HG02870 (cell line): ENCODE data around the gene NPPB.

Experiments
- ATAC-seq: cut with Tn5 transposase; IDR thresholded peaks from one replicate; pipeline ENCODE4 v1.9.1; 2021; ENCODE audit warnings: mild to moderate bottlenecking, moderate library complexity; ENCODE audit not compliant: unreplicated experiment

Gene NPPB

DNA sequence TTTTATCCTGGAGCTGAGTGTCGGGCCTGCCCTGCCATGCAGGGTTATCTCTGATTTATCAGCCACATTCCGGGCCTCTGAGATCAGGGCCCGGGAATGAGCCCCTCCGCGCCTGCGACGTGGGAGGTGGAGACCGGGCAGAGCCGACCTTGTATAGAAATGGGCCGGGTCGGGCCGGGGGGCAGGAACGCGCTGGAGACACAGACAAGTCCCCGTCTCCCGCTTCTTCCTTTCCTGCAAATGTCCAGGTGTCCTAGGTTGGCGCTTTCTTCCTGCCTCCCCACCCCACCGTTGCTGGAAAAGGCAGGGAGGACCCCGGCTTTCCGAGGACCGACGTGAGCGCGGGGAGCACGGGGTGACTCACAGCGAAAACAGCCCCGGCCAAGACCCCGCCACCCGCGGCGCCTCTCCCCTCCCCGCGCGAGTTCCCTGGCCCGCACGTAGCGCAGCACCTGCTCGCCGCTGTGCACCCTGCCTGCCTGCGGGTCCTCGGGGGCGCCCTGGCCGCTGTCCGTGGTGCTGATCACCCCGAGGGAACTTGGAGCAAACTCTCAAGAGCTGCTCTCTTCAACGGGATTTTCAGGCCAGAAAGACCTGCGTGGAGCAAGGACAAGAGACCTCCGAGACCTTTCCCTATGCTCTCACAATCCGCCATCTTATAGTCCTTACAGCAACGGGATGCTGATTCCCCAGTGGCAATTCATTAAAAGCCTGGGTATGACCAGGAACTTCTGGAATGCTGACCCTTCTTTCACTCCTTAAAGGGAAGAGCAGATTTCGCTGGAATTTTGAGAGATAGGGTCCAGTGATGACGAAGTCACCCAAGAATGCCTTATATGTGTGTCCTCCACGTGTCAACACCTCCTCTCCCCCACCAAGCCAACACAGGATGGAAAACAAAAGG is 475 bp upstream of the NPPB start:
- ATAC-seq = no peak

DNA sequence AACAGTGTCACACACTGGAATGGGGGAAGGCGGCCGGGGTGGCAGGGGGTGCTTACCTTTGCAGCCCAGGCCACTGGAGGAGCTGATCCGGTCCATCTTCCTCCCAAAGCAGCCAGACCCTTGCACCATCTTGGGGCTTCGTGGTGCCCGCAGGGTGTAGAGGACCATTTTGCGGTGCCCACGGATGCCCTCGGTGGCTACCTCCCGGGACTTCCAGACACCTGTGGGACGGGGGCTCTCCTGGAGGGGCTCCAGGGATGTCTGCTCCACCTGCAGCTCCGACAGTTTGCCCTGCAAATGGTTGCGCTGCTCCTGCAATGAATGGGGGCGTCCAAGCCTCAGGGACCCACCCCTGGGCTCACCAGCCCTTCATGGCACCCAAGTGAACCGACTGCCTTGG is 587 bp downstream of the NPPB start:
- ATAC-seq = no peak

DNA sequence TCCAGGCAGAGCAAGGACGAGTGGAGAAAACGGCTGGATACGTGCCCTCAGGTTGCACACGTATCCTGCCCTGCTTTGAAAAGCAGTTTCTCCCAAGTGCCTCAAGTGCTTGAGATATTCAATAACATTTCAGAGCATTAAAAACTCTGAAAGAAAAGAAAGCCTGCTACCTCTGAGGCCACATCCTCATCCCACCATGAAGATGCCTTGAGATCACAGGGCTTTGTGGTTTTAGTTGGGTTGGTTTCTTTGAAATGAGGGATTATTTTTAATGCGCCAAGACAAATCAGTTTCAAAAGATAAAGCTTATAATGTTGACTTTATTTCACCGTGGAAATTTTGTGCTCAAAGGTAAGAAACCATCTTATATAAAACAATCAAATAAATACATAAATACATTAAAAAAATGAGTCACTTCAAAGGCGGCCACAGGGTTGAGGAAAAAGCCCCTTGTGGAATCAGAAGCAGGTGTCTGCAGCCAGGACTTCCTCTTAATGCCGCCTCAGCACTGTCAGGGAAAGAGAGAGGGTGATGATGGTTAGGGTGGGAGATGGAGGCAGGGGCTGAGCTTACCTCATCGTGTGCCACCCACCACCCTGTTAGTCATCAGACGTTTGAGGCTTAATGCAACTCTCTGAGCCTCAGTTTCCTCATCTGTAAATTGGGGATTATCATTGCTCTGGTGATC is 1.4 kb downstream of the NPPB start:
- no peak for ATAC-seq

DNA sequence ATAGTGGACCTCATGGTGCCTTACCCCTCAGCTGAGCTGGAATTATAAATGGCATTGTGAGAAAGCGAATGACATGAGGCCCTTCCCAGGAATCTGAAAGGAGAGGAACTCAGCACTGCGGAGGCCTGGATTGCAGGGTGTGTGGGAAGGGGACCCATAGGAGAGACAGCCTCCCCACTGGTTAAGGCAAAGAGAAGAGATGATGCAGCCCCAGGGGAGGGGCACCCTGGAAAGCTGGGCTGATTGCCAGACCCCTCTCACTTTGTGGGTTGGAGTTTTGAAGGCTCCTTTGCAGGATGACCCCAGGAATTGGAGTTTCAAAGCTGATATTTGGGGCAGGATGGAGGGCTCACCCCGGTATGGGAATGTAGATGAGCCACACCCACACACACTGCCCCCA is 2.0 kb downstream of the NPPB start:
- no peak for ATAC-seq

DNA sequence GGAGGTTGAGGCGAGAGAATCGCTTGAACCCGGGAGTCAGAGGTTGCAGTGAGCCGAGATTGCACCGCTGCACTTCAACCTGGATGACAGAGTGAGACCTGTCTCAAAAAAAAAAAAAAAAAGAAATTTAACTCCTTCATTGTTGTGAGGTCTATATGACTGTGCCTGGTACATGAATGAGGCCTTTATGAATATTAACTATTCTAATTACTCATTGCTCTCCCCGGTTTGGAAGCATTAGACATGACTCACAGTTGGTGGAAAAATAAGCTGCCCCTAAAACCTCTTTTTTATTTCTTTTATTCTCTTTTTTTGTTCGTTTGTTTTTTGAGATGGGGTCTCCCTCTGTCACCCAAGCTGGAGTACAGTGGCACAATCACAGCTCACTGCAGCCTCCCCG is 3.3 kb downstream of the NPPB start:
- ATAC-seq = no peak

DNA sequence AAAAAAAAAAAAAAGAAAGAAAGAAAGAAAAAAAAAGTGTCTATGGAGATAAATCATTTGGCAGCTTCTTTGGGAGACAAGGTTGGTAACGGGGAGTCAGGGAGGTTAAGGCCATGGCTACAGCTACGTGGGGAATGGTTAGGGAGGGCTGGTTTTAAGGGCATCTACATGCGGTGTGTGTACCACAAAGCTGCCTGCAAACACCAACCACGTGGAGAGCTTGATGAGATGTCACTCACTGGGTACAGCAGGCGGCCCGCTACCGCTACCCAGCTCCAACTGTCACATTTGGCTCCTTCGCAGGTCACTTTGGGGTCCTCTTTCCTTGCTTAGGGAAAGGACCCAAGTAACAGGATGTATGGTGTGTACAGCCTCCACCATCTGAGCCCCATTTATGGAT is 4.2 kb downstream of the NPPB start:
- no peak for ATAC-seq

DNA sequence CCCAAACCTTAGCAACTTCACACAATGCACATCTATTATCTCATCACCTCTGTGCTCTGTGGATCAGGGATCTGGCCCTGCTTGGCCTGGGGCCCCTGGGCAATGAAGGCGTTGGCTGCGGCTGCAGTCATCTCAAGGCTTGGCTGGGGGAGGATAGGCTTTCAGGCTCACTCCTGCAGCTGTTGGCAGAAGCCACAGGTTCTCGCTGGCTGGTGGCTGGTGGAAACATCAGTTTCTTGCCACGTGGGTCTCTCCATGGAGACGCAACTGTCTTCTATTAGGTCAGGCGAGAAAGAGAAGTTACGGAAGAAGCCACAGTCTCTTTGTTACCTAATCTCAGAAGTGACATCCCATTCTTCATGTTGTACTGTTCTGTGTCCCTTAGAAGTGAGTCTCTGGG is 7.6 kb downstream of the NPPB start:
- no peak for ATAC-seq

DNA sequence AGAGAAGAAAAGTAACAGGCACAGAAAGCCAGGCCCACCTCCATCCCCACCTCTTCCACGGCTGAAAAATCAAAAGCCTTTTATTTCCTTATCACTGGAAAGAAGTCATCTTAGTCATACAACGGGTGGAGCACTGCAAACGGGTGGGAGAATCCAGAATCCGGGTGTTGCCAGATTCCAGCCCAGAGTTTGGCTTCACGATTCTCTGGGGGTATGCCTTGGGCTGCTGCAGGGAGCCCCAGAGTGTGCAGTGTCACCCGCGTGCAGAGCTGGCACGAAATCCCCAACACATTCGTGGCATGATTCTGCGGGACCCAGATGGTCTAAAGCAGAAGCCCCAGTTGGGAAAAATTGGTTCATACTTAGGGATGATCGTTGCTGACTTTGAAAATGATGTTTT is 8.6 kb downstream of the NPPB start:
- ATAC-seq = no peak

DNA sequence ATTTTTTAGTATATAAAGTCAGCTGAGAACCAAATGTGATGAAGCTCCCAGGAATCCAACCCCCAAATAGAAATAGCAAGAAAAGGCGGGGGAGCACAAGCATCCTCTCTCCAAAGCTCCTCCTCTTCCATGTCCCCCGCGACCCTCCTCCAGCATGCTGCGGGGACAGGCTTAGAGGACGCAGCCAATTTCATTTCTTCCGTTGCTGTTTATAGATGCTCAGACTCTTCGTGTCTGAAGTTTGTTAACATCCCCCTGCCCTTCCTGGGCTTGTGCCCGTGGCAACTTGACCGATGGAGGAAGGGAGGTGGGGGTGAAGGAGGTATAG is 10.4 kb downstream of the NPPB start:
- ATAC-seq = no peak

DNA sequence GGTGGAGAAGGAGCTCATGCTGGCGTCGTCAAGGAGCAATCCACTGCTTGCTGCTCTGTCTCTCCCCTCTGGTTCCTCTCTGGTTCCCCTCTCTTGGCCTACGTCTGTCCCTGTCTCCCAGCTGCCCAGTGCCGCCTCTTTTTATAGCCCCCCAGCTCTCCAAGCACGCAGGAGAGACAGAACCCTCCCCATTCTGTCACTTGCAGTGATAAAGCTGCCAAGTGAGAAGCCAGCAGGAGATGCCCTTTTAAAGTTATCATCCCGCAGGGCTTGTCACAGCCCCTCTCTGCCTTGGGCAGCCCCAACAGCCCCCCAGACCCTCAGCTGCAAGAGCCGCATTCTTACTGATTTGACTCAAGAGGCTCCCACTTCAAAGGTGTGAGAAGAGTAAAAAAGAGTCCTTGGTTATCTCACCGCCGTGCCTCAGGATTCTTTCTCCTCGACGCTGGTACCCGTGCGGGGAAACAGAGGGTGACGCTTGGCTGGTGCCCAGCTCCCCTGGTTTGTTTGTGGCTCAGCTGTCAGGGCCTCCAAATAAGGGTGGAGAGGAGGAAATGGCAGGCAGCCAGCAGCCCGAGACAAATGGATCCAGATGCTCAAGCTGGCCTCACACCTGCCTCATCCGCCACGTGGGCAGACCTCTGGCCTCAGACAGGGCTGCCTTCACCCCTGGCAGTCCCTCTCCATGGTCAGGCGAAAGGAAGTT is 10.9 kb downstream of the NPPB start, which contains the start of gene NPPA:
NPPA (minus strand) TSS at position 117 of the 706 bp plus-strand sequence; CDS start at position 18, 99 bp downstream.
- no peak for ATAC-seq

DNA sequence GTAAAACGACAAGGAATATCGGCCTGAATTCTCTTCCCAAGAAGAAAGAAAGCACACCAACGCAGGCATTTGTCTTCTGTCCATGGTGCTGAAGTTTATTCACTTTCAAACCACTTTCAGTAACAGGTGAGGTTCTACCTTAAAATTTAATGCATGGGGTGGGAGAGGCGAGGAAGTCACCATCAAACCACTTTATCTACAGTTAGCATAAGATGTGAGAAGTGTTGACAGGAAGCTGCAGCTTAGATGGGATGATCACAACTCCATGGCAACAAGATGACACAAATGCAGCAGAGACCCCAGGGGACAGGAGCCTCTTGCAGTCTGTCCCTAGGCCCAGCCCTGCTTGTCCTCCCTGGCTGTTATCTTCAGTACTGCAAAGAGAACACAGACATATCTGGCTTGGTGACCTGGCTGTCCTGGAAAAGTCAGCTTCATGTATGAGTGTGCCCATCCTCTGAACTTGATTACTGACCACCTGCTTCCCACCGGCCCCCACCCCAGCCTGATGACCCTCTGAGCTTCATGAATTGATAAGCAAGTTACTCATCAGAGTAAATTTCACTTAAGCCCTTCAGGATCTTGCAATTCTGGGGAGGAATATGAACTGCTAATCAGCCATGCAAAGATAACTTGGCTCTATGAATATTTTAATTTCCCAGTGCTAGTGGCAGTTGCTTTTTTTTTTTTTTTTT is 13.0 kb downstream of the NPPB start:
- no peak for ATAC-seq

DNA sequence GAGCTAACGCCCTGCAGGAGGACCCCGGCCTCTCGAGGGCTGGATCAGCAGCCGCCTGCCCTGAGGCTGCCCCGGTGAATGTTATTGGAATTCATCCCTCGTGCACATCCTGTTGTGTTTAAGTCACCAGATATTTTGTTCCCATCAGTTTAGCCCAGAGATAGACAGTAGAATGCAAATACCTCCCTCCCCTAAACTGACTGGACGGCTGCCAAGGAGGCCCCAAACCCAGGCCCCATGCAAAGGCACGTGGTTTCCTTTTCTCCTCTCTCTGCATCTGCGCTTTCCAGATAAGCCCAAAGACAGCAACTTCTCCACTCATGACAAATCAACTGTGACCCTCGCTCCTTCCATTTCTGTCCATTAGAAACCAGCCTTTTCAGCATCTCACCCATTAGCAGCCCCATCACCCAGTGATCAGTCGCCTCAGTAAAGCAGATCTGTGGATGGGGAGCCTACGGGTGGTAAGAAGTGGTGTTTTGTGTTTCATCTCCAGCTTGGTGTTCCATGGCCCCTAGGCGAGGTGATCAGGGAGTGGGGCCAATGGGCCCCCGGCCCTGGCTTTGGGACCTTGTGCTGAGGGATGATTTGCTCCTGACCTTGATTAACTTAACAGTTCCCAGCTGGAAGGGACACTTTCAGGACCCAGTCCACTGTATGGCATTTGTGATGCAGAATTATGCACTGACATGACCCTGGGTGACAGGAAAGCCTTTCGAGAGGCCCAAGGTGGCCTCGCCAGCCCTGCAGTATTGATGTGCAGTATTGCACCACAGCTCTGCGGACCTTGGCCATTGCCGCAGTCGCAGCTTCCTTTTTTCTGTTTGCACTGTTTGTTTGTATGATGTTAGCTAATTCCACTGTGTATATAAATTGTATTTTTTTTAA is 16.3 kb downstream of the NPPB start:
- ATAC-seq = no peak

DNA sequence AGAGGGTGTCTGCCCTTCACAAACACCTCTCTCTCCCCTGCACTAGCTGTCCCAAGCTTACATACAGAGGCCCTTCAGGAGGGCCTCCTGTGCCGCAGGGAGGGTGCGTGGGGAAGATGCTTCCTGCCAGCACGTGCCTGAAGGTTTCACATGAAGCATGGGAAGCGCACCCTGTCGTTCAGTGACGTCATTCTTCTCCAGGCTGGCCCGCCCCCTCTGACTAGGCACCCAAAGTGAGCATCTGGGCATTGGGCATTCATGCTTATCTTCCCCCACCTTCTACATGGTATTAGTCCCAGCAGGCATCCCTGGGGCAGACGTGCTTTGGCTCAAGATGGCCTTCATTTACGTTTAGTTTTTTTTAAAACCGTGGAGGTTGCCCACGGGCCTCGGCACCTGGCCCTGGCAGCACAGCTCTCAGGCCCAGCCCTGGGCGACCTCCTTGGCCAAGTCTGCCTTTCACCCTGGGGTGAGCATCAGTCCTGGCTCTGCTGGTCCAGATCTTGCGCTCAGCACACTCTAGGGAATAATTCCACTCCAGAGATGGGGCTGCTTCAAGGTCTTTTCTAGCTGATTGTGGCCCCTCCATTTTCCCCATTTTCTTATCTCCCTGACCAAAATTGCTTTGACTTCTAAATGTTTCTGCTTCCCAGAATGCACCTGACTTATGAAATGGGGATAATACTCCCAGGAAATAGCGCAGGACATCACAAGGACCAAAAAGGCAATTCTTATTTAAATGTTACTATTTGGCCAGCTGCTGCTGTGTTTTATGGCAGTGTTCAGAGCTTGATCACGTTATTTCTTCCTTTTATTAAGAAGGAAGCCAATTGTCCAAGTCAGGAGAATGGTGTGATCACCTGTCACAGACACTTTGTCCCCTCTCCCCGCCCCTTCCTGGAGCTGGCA is 17.2 kb downstream of the NPPB start:
- no peak for ATAC-seq

DNA sequence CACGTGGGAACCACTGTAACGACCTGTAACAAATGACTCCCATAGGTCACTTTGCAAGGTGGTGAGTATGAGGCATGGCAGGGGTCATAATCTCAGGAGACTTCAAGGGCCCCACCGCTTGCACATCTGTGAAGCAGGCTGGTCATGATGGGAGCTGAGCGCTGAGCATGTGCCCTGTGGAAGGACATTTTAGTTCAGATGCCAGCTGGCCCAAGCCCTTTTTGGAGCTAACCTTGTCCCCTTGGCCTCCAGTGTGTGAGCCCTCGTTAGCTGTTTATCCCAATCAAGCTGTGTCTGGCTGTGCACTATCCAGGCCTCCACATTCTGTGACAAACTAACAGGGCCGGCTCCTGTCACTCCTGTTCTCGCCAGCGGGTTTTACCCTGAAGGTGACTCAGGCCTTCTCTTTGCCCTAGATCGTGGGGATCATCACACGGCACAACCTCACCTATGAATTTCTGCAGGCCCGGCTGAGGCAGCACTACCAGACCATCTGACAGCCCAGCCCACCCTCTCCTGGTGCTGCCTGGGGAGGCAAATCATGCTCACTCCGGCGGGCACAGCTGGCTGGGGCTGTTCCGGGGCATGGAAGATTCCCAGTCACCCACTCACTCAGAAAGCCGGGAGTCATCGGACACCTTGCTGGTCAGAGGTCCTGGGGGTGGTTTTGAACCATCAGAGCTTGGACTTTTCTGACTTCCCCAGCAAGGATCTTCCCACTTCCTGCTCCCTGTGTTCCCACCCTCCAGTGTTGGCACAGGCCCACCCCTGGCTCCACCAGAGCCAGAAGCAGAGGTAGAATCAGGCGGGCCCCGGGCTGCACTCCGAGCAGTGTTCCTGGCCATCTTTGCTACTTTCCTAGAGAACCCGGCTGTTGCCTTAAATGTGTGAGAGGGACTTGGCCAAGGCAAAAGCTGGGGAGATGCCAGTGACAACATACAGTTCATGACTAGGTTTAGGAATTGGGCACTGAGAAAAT is 18.7 kb downstream of the NPPB start:
- ATAC-seq = no peak

DNA sequence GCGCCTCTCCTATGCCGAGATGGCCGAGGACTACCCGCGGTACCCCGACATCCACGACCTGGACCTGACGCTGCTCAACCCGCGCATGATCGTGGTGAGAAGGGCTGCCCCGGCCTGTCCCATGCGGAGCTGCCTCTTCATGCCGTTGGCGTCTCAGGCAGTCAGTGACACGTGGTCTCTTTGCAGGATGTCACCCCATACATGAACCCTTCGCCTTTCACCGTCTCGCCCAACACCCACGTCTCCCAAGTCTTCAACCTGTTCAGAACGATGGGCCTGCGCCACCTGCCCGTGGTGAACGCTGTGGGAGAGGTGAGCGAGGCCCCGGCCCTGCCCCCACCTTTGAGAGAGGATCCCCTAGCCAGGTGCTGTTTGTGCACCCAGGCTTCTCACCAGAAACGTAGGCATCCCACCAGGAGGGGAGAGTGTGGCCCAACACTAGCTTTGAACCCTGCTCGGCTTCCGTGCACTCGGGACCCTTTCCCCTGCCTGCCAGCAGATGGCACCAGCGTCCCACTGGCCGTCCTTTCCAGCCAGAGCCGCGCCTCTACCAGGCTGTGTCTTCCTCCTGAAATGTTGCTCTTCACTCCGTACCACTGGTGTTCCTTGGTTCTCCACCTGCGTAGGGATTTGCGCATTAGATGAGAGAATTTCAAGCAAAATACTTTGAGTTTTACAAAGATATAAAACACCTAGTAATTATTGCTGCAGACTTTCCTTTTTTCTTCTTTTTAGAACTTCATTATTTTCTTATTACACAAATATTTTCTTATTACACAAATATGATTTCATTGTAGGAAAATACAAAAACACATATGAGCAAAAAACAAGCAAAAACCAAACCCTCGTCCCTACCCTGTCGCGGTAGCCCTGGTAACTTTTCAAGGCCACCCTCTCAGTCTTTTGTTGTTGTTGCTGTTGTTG is 20.1 kb downstream of the NPPB start:
- ATAC-seq = no peak

DNA sequence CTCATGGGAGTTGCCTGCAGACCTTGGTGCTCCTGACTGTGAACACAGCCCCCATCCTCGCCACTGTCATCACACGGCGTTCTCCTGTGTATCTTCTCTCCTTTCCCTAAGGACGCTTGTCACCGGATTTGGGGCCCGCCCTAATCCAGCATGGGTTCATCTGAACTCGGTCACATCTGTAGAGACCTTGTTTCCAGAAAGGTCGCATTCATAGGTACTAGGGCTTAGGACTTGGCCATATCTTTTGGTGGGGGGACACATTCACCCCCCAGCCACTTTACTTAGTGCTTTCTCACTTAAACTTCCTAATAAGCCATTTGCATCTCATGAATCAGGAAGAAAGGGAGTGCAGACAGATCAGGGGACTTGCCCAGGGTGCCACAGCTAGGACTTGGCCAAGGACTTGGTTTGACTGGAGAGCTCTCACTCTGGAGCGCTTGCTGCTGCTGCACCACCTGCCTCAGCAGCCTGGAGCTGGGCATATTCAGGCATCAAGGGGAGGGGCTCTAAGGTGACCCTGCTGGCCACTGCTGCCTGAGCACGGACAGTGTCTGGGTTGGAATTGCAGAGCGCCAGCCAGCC is 20.9 kb downstream of the NPPB start:
- no peak for ATAC-seq
